LNCAP (cell line): Measurements from ENCODE around the gene FN3K.

Experiments used
- TF ChIP-seq, protein P1 (sequence below): fragments of 450-650 bp; IDR thresholded peaks from 2 replicates; pipeline ENCODE4 v1.5.1; 2017; ENCODE audit warnings: mild to moderate bottlenecking

The FN3K gene

DNA sequence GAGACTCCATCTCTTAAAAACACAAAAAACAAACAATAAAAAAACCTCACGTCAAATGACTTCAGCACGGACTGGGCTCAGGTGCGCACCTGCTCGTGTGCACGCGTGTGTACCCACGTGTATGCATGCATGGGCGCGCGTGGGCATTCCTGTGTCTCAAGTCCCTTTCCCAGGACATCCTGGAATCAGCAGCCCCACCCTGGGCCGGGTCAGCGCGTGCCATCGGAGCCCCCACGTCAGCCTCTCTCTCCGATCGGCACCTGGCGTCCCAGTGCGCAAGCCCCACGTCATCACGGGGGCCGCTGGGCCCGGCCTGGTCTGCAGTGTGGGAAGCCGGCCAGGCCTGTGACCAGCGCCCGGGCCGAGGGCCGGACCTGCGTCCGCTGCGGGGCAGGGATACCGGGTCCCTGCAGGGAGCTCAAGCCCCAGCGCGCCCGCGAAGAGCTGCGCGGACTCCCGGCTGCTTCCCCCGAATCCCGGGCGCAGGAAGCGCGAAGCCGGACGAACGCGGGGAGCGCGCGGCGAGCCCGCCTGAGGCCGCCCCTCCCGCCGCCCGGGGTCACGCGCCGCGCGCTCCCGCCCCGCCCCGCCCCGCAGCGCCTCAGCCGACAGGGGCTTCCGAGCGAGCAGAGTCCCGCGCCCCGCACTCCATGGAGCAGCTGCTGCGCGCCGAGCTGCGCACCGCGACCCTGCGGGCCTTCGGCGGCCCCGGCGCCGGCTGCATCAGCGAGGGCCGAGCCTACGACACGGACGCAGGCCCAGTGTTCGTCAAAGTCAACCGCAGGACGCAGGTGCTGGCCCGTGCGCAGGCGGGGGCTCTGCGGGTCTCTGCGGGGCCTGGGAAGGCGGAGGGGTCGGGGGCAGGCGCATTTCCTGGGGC is at the start of gene FN3K:
TSS of gene FN3K (plus strand) at position 629 of the 880 bp plus-strand sequence. CDS start at position 651, 22 bp downstream.
- TF ChIP-seq, protein P1, sequence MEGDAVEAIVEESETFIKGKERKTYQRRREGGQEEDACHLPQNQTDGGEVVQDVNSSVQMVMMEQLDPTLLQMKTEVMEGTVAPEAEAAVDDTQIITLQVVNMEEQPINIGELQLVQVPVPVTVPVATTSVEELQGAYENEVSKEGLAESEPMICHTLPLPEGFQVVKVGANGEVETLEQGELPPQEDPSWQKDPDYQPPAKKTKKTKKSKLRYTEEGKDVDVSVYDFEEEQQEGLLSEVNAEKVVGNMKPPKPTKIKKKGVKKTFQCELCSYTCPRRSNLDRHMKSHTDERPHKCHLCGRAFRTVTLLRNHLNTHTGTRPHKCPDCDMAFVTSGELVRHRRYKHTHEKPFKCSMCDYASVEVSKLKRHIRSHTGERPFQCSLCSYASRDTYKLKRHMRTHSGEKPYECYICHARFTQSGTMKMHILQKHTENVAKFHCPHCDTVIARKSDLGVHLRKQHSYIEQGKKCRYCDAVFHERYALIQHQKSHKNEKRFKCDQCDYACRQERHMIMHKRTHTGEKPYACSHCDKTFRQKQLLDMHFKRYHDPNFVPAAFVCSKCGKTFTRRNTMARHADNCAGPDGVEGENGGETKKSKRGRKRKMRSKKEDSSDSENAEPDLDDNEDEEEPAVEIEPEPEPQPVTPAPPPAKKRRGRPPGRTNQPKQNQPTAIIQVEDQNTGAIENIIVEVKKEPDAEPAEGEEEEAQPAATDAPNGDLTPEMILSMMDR: no peak

DNA sequence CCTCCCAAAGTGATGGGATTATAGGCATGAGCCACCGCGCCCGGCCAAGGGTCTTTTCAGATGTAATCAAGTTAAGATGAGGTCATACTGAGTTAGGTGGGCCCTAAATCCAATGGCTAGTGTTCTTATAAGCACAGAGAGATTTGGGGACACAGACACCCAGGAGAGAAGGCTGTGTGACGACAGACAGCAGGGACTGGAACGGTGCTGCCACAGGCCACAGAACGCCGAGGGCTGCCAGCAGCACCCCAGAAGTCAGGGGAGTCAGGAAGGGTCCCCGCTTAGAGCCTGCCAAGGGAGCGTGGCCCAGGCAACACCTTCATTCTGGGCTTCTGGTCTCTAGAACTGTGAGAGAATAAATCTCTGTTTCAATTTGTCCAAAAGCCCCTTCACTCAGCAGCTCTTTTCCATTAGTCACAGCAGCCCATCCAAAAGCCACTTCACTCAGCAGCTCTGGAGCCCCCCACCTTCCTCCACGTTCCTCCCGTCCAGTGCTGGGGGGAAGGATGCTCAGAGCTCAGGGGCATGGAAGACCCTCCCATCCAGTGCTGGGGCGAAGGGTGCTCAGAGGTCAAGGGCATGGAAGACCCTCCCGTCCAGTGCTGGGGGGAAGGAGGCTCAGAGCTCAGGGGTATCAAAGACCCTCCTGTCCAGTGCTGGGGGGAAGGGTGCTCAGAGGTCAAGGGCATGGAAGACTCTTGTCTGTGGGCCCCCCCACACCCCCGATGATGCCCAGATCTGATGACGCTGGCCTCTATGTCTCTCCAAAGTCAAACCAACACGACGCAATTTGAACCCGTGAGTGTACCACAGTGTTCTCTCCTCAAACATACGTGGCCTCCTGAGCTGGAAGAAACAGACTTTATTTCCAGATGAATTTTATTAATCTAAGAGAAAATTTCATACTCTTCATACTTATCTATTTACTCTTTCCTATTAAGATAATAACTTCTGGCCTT is 48.8 kb upstream of the FN3K start:
- TF ChIP-seq, protein P1: no peak

DNA sequence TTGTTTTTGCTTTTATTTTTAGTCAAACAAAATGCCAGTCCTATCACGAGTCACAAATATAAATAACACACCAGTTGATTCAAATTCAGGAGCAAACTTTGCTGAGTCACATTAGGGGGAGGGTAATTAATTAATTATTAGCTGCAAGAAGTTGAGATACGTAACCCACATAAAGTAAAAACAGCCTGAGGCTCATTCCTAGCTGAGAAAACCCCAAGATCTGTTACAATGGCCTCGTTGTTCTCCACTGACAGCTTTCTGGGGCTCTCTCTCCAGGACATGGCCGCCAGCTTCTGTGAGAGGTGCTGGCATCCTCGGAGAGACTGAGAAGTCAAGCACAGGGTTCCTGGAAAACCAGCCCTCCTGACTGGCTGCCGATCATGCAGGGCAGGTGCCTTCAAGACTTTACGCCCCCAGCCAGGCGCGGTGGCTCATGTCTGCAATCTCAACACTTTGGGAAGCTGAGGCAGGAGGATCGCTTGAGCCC is 48.0 kb upstream of the FN3K start:
- TF ChIP-seq, protein P1: no peak

DNA sequence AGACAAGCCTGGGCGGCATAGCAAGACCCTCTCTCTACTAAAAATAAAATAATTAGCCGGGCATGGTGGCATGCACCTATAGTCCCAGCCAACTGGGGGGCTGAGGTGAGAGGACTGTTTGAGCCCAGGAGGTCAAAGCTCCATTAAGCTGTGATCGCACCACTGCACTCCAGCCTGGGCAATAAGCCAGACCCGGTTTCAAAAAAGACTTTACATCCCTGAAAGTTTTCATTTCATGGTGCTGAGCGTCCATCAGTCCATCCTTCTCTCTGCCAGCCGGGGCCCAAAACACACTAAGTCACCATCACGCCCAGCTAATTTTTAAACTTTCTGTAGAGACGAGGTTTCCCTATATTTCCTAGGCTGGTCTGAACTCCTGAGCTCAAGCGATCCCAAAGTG is 47.5 kb upstream of the FN3K start:
- TF ChIP-seq, protein P1: no peak

DNA sequence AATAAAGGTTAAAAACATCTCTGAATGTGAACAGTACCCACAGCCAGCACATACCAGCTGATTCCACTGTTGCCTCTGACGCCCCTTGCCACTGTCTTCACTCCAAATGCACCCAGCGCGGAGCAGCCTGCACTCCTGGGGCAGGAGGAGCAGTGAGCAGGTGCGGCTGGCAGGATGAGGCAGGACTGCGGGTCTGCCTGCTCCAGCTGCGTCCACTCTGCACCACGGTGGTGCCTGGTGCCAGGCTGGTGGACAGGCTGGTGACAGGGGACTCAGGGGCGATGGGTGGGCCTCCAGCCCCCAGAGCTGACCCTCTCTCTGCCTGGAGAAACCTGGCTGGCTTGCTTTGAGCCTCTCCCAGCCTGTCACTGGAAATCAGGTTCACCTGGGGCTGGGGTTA is 46.3 kb upstream of the FN3K start:
- TF ChIP-seq, protein P1: no peak

DNA sequence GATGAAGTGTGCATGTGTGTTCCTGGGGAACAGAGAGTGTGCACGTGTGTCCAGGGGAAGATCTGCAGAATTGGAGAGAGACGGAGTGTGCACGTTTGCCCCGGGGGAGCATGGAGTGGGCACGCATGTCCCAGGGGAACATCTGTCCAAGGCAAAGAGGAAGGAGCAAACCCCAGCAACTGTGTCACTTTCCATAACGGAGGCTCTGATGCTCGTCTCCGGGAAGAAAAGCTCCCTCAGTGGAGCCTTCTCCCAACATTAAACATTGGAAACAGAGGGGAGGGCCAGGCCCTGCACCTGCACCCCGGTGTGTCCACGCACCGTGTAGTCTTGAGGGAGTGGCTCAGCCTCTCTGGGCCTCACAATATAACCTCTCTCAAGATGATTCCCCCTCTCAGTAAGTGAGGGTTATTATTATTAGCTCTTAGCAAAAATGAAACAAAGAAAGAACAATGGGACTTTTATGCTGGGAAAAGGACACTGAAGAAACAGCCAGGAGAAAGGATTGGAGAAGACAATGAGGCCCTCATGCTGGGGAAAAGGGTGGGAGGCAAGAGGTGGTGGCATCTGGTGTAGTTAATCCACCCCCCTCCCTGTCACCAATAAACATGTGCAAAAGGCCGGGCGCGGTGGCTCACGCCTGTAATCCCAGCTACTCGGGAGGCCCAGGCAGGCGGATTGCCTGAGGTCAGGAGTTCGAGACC is 44.5 kb upstream of the FN3K start:
- TF ChIP-seq, protein P1: no peak

DNA sequence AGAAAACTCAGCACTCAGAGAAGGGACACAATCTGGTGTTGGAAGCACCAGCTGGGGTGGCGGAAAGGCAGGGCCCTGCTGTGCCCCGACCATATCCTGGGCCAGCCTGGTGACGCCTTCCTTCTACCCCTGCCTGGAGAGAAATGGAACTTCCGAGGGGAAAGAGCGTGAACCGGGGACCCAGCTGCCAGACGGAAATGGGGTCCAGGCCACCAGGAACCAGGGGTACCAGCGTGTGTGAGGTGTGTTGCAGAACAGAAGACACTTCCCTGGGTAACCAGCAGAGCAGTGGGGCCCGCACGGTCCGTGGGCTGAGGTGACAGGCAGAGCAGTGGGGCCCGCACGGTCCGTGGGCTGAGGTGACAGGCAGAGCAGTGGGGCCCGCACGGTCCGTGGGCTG is 43.7 kb upstream of the FN3K start:
- TF ChIP-seq, protein P1: no peak
